ENCODE results near the gene FNDC3B. TPM values are rescaled to one million over a fixed set of nuclear protein-coding genes. Genes with fewer than 3 reads are reported as not detected.

FNDC3B gene
- total and polyA plus RNA-seq, 2 of the 8 experiments (the other 6 are each of a cell fraction or from before 2014, with no cell fraction given), result 14.1 to 44.4 TPM

- no peak for TF ChIP-seq CTCF (IDR thresholded peaks at IDR 0.05; ENCODE audit: control extremely low read depth in 1 of 3, insufficient read depth in 1 of 3, low read depth in 1 of 3, low read length in 3 of 3)
- no peak for TF ChIP-seq SRF (IDR thresholded peaks at IDR 0.05; ENCODE audit: low read depth, low read length)
- no peak for TF ChIP-seq GABPA (IDR thresholded peaks at IDR 0.05; ENCODE audit: borderline replicate concordance, insufficient read depth, low read length)
- no peak for TF ChIP-seq EP300 (IDR thresholded peaks at IDR 0.05; ENCODE audit: borderline replicate concordance in 1 of 2, low read depth in 2 of 2, low read length in 2 of 2)
Measured at GRCh38 chr3:172293093-172293492, 253.7 kb downstream of the FNDC3B start (continued).
